ENCODE data around the gene LAIR2.

DNA sequence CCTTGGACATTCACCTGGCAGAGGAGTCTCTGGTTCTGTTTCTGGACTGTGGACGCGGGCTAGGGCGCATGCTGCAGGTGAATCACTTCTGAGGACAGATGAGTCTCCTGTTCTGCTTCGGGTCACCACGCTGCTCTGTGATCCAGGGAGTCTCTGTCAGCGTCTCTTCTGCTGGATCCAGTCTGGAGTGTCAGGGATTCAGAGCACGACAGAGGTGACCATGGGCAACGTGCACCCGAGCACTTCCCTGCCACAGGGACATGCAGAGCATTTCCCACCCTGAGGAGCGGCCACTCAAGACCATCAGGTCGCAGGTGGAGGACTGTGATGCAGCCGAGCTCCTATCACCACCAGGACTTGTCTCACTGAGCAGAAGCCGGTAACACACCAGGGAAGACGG, 46.6 kb downstream of the LAIR2 start:
- TF ChIP-seq EP300 (IDR thresholded peaks at IDR 0.05) (no peak), POLR2A (IDR thresholded peaks at IDR 0.05) (no peak)
- TF ChIP-seq, protein P1, sequence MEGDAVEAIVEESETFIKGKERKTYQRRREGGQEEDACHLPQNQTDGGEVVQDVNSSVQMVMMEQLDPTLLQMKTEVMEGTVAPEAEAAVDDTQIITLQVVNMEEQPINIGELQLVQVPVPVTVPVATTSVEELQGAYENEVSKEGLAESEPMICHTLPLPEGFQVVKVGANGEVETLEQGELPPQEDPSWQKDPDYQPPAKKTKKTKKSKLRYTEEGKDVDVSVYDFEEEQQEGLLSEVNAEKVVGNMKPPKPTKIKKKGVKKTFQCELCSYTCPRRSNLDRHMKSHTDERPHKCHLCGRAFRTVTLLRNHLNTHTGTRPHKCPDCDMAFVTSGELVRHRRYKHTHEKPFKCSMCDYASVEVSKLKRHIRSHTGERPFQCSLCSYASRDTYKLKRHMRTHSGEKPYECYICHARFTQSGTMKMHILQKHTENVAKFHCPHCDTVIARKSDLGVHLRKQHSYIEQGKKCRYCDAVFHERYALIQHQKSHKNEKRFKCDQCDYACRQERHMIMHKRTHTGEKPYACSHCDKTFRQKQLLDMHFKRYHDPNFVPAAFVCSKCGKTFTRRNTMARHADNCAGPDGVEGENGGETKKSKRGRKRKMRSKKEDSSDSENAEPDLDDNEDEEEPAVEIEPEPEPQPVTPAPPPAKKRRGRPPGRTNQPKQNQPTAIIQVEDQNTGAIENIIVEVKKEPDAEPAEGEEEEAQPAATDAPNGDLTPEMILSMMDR (IDR thresholded peaks at IDR 0.05): no peak

Data from gastroesophageal sphincter (tissue), 3 donors.